Keratinocyte (primary cell): Measurements from ENCODE around the gene BCAS1.

Source experiments
- CTCF ChIP-seq, 3 experiments: IDR thresholded peaks in 1 of 3; conservative IDR thresholded peaks in 1 of 3; optimal IDR thresholded peaks in 1 of 3; 2 replicates in 2 of 3; 3 replicates in 1 of 3; pipeline versions ENCODE3 to v1.5.1; 2011; ENCODE audit warnings: low read length in 3 of 3, mild to moderate bottlenecking in 3 of 3, moderate library complexity in 2 of 3, control low read depth in 1 of 3, inconsistent platforms in 1 of 3; ENCODE audit not compliant: insufficient read depth in 2 of 3; ENCODE audit errors: extremely low read depth in 1 of 3
- EZH2 ChIP-seq: IDR thresholded peaks from one replicate; pipeline ENCODE4 v1.6.1; 2012; ENCODE audit warnings: inconsistent platforms, mild to moderate bottlenecking, low read length, moderate library complexity

- TF ChIP-seq EZH2 (no peak), CTCF (optimal IDR thresholded peaks at IDR 0.05 in 1 of 3, IDR thresholded peaks at IDR 0.05 in 1 of 3, conservative IDR thresholded peaks at IDR 0.05 in 1 of 3; ENCODE audit: extremely low read depth in 1 of 3, insufficient read depth in 2 of 3, low read length in 3 of 3) (no peak)
These were observed 85.8 kb downstream of the BCAS1 start for GRCh38 chr20:53984356-53985149.
